HG03175 (cell line): ENCODE data around the gene ENTPD7.

Experiments used
- ATAC-seq: cut with Tn5 transposase; IDR thresholded peaks from one replicate; pipeline ENCODE4 v1.9.1; 2021; ENCODE audit warnings: mild to moderate bottlenecking, moderate library complexity; ENCODE audit not compliant: unreplicated experiment

The ENTPD7 gene

GRCh38 chr10:99633832-99634231, 25.5 kb upstream of the ENTPD7 start:
- no peak for ATAC-seq

GRCh38 chr10:99647601-99648151, 11.6 kb upstream of the ENTPD7 start:
- ATAC-seq = no peak

DNA sequence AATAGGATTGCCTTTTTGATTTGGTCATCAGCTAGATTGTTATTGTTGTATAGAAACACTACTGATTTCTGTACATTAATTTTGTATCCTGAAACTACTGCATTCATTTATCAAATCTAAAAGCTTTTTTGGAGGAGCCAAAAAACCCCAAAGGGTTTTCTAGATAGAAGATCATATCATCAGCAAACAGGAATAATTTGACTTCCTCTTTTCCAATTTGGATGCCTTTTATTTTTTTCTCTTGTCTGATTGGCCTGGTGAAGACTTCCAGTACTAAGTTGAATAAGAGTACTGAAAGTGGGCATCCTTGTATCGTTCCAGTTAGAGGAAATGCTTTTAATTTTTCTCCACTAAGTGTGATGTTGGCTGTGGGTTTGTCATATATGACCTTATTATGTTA, 10.6 kb upstream of the ENTPD7 start:
- ATAC-seq = no peak

DNA sequence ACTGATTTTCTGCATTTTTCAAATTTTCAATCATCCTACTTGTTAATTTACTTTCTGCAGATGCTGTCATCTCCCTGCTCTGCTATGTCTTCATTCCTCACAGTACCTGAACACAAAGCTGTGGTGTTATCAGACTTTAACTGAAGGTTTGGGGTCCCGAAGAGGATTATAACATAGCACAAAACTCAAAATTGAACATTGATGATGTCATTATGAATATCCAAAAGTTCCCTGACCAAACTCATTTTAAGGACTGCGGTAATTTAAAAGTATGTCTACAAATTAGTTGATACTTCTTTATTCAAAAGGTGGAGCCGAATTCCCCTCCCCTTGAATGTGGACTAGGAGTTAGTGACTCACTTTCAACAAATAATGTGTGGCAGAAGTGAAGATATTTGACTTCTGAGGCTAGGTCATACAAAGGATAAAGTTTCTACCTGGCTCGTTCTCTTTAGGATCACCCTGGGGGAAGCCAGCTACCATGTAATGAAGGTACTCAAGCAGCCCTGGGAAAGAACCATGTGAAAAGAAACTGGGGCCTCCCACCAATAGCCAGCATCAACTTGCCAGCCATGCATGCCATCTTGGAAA, 6.4 kb upstream of the ENTPD7 start:
- no peak for ATAC-seq

GRCh38 chr10:99654390-99655175, 4.7 kb upstream of the ENTPD7 start:
- ATAC-seq = no peak

DNA sequence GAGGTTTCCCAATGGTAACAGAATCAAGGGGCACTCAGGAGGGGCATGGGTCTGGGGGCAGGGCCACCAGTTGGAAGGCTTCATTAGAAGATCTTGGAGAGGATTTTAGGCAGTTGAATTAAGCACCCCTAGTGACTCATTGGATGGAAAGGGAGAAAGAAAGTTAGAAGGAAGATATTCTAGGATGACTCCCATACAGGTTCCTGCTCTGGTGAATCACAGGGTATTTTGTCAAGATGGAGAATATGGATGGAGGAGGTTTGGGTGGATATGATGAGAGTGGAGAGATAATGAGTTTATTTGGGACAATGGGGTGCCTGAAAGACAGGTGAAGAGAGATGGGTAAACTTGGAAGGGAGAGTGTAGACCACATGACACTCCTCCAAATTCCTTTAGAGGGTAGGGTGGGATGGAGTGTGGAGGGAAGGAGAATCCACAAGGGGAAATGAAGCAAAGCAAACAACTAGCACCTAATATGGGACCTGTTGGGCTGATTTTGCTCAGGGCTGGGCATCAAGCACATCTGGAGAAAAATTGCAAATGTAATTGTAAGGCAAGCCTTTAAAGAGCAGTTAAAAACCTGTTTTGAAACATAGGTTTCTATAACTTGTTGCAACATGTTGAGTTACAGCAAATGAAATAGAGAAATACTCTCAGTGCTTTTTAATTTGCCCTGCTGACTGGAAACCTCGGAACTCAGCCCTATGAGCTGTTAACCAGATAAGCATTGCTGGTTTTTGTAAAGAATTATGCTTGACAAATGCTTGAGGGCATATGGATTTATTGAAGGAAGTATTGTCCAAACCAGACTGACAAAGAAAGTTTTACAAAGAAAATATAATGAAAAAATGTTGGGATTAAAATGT, 2.9 kb upstream of the ENTPD7 start:
- ATAC-seq = no peak

DNA sequence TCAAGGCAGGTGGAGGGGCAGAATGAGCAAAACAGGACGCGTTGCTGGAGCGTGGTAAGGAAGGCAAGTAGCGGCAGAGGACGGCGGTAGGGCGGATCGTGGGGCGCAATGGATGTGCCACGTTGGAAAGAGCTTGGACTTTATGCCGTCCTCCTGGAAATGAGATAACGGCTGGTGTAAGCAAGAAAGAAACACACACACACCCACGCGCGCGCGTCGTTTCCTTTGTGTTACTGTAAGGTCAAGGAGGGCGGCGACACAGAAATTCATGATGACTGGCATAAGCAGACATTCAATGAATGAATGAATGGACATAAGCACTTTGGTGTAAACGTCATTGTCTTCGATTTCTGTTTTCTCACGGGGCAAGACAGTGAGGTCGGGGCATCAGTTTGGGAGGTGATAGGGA, 683 bp upstream of the ENTPD7 start:
- no peak for ATAC-seq

GRCh38 chr10:99659868-99660366, 608 bp downstream of the ENTPD7 start:
- no peak for ATAC-seq

- ATAC-seq = no peak
These were observed 1.5 kb downstream of the ENTPD7 start for GRCh38 chr10:99660662-99661376.

DNA sequence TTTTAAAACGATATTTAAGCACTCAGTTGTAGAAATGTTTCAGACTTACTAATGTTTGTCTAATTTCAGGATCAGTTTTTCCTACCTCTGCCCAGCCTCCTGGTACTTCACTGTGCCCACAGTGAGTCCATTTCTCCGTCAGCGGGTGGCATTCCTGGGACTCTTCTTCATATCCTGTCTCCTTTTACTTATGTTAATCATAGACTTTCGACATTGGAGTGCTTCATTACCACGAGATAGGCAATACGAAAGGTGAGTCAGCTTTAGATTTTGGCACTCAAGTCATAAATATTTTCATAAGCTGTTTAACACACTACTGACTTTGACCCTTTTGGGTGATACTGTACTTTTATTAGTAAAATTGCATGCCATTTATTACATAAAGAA, 2.1 kb downstream of the ENTPD7 start:
- ATAC-seq = no peak

DNA sequence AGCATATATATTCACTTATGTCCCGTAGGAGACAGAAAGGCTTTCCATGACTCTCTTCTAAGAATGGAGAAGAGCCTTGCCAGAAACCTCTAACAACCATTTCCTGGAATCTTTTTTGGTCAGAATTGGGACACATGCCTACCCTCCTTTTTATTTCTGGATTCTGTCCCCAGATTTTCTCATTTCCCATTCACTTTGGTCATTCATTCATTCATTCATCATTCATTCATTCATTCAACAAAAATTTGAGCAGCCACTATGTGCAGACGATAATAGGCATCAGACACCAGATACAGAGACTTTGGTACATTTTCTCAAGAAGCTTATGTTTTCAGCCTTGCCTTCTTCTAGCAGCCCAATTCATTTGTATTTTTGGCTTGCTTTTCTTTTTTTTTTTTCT, 6.0 kb downstream of the ENTPD7 start:
- ATAC-seq = no peak

GRCh38 chr10:99667108-99667751, 7.9 kb downstream of the ENTPD7 start:
- ATAC-seq = no peak

- no peak for ATAC-seq
These were observed 12.1 kb downstream of the ENTPD7 start for GRCh38 chr10:99671386-99671785.

DNA sequence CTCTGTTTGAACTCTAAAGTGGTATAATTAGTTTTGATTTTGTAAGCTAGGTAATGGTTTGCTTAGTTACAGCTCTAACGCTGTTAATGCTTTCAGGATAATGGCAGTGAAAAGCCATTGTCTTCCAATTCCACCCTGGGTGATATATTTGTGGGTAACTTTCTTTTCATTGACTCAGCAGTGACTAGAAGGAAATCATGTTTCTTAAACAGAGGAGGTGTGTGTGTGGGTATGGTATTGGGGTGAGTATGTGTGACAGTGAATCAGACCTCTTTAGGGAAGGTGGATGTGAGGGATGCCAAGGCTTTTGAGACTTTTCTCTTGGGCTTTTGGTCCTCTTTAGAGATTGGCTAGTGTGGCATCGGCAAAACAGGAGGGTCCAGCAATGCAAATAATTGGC, 13.6 kb downstream of the ENTPD7 start:
- no peak for ATAC-seq

DNA sequence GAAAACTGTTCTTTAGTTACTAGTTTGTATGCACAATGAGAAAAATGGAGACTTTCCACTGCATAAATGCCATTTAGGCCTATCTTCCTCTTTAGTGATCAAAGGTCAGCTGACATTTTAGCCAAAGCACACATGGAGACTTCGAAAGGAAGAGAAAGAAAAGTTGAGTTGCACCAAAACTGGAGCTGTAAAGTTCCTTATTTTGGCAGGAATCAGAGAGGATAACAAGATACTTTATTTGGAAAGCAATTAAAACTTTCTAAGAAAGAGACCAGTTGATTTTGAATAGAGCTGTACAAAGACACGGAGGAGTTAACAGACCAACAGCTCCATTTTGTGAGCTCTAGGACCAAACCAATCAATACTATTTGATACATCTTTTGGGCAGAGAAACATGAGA, 14.2 kb downstream of the ENTPD7 start:
- no peak for ATAC-seq

DNA sequence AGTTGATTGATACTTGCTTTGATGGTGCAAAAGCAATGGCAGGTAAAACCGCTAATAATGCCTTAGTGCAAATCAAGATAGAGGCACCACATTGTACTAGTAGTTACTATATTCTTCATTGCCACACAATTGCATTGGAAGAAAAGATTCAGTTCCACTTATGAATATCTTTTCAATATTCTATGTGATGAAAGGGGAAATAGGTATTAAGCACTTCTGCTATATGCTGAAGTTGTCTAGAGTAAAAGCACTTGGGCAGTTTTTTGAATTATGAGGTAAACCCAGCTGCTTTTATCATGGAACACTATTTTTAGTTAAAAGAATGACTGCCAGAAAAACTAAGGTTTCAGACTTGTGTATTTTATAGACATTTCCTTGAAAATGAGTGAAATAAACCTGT, 15.5 kb downstream of the ENTPD7 start:
- no peak for ATAC-seq

DNA sequence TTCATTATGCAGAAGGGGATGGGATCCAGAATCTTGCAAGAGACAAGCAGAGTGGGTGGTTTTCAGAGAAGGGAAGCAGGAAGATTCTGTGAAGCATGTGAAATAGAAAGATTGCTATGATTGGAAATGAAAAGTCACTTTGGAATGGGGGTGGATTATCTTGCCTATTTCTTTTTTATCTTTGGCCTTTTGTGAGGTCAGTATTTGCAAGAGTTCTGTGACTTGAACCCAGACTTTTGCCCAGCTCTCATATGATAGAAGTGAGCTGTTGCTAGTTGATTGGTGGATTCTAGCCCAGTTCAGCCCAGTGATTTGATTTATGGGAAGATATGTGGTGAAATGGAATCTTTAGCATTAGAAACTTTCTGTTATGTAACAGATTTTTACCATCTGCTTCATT, 17.1 kb downstream of the ENTPD7 start:
- no peak for ATAC-seq

GRCh38 chr10:99676895-99677294, 17.6 kb downstream of the ENTPD7 start:
- ATAC-seq = no peak

GRCh38 chr10:99678921-99679320, 19.6 kb downstream of the ENTPD7 start:
- no peak for ATAC-seq

DNA sequence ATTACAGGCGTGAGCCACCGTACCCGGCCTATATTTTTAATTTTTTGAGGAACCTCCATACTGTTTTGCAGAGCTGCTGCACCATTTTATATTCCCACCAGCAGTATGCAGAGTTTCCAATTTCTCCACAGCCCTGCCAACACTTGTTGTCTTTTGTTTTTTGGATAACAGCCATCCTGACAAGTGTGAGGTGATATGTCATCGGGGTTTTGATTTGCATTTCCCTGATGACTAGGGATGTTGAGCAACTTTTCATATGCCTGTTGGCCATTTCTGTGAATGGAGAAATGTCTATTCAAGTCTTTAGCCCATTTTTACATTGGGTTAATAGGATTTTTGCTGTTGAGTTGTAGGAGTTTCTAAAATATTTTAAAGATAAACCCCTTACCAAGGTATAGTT, 22.2 kb downstream of the ENTPD7 start:
- no peak for ATAC-seq
